ENCODE measurements around the gene ASTL.

ASTL gene

GRCh38 chr2:96108151-96108540 lies 30.2 kb downstream of the ASTL start:
- TF ChIP-seq ZNF70 (CRISPR knock-in tag; IDR thresholded peaks at IDR 0.05) (no peak), ZFP3 (CRISPR knock-in tag; IDR thresholded peaks at IDR 0.05) (no peak), GLIS3 (CRISPR knock-in tag; IDR thresholded peaks at IDR 0.05) (no peak), OSR1 (CRISPR knock-in tag; IDR thresholded peaks at IDR 0.05) (no peak), ESRRG (CRISPR knock-in tag; IDR thresholded peaks at IDR 0.05) (no peak), ZFP30 (CRISPR knock-in tag; IDR thresholded peaks at IDR 0.05) (no peak), ARNTL (CRISPR knock-in tag; IDR thresholded peaks at IDR 0.05; ENCODE audit: borderline replicate concordance, low read depth) (no peak), ZNF565 (CRISPR knock-in tag; conservative IDR thresholded peaks at IDR 0.05; ENCODE audit: low read depth) (no peak), BACH2 (CRISPR knock-in tag; IDR thresholded peaks at IDR 0.05; ENCODE audit: borderline replicate concordance) (no peak), CREB5 (CRISPR knock-in tag; IDR thresholded peaks at IDR 0.05; ENCODE audit: low read depth) (no peak), ZNF8 (CRISPR knock-in tag; IDR thresholded peaks at IDR 0.05) (no peak), RARB (CRISPR knock-in tag; IDR thresholded peaks at IDR 0.05) (no peak)
- ATAC-seq, result no peak

- TF ChIP-seq ZC3H10 (CRISPR knock-in tag; IDR thresholded peaks at IDR 0.05), result no peak
- TF ChIP-seq ZFP30 (CRISPR knock-in tag; IDR thresholded peaks at IDR 0.05), result no peak
- TF ChIP-seq PPARA (CRISPR knock-in tag; IDR thresholded peaks at IDR 0.05; ENCODE audit: borderline replicate concordance), result no peak
- TF ChIP-seq CSDC2 (CRISPR knock-in tag; IDR thresholded peaks at IDR 0.05), result no peak
- TF ChIP-seq ISL1 (CRISPR knock-in tag; IDR thresholded peaks at IDR 0.05), result no peak
- TF ChIP-seq OSR1 (CRISPR knock-in tag; IDR thresholded peaks at IDR 0.05), result no peak
- TF ChIP-seq TSHZ2 (CRISPR knock-in tag; IDR thresholded peaks at IDR 0.05), result no peak
- TF ChIP-seq SNAI2 (CRISPR knock-in tag; IDR thresholded peaks at IDR 0.05), result no peak
- no peak for TF ChIP-seq ARNTL (CRISPR knock-in tag; IDR thresholded peaks at IDR 0.05; ENCODE audit: borderline replicate concordance, low read depth)
- TF ChIP-seq POU6F1 (CRISPR knock-in tag; IDR thresholded peaks at IDR 0.05; ENCODE audit: borderline replicate concordance, low read depth), result no peak
- no peak for TF ChIP-seq TCF4 (CRISPR knock-in tag; IDR thresholded peaks at IDR 0.05; ENCODE audit: borderline replicate concordance)
- TF ChIP-seq ZNF70 (CRISPR knock-in tag; IDR thresholded peaks at IDR 0.05), result no peak
- TF ChIP-seq ZFP3 (CRISPR knock-in tag; IDR thresholded peaks at IDR 0.05), result no peak
- ATAC-seq, result no peak
These were observed 30.6 kb downstream of the ASTL start for GRCh38 chr2:96107708-96108065.

GRCh38 chr2:96106991-96107707 lies 31.2 kb downstream of the ASTL start:
- no peak for TF ChIP-seq POU6F1 (CRISPR knock-in tag; IDR thresholded peaks at IDR 0.05; ENCODE audit: borderline replicate concordance, low read depth)
- ATAC-seq, result no peak

- no peak for TF ChIP-seq CSDC2 (CRISPR knock-in tag; IDR thresholded peaks at IDR 0.05)
- no peak for ATAC-seq
These were observed 32.1 kb downstream of the ASTL start for GRCh38 chr2:96105994-96106715.
